Heart left ventricle (tissue), 16 donors: ENCODE results near the gene PPP2R3A. TPM values are rescaled to one million over a fixed set of nuclear protein-coding genes. Genes with fewer than 3 reads are reported as not detected.
"Not testable (repeated sequence)": the region's sequence is repeated elsewhere in the genome, so short reads cannot be mapped to it uniquely, and the experiment has no call there.

ENCODE experiments used
- ATAC-seq, 4 donors: fragments of 200-7000 bp; cut with Tn5 transposase; one replicate each; pipeline ENCODE4 v1.9.1; 2020 to 2022; ENCODE audit warnings: moderate library complexity in 4 of 4, mild to moderate bottlenecking in 3 of 4, moderate number of reproducible peaks in 1 of 4
- DNase-seq, 5 donors: peaks; one replicate each; pipeline ENCODE4 v3.0.0-alpha.2; 2020
- H3K27ac ChIP-seq, 12 donors: fragments of 200-600 bp; sonication (generic) in 4 of 12; one replicate each; pipeline versions ENCODE4 v1.5.0 to v1.8.0; 2016 to 2022; ENCODE audit warnings: mild to moderate bottlenecking in 2 of 12
- H3K27me3 ChIP-seq, 9 donors: fragments of 200-600 bp; sonication (generic) in 2 of 9; one replicate each; pipeline versions ENCODE4 v1.5.1 to v1.8.0; 2016 to 2022; ENCODE audit warnings: mild to moderate bottlenecking in 3 of 9
- H3K36me3 ChIP-seq, 9 donors: fragments of 200-600 bp; sonication (generic) in 2 of 9; one replicate each; pipeline versions ENCODE4 v1.5.0 to v1.8.0; 2018 to 2022; ENCODE audit warnings: mild to moderate bottlenecking in 2 of 9
- H3K4me1 ChIP-seq, 12 donors: fragments of 200-600 bp; sonication (generic) in 4 of 12; one replicate each; pipeline versions ENCODE4 v1.5.0 to v1.8.0; 2016 to 2022; ENCODE audit warnings: mild to moderate bottlenecking in 3 of 12
- H3K4me3 ChIP-seq, 12 donors: fragments of 200-600 bp; sonication (generic) in 4 of 12; one replicate each; pipeline versions ENCODE4 v1.5.0 to v1.8.0; 2017 to 2022; ENCODE audit warnings: mild to moderate bottlenecking in 9 of 12, moderate library complexity in 4 of 12
- H3K9me3 ChIP-seq, 12 donors: fragments of 200-600 bp; sonication (generic) in 4 of 12; one replicate each; pipeline versions ENCODE4 v1.5.0 to v1.8.0; 2016 to 2022; ENCODE audit warnings: mild to moderate bottlenecking in 1 of 12
- POLR2A ChIP-seq, 2 donors: fragments of 450-650 bp; IDR thresholded peaks; one replicate each; pipeline ENCODE4 v1.6.1; 2017; ENCODE audit warnings: antibody characterized with exemption in 2 of 2, mild to moderate bottlenecking in 2 of 2, moderate library complexity in 2 of 2
- WGBS, 4 donors: extraction: QIAGEN DNeasy Blood & Tissue Kit in 2 of 4; methylation state at CpG; one replicate each; pipeline versions ENCODE4 v1.1.5 to v1.1.7; 2013 to 2018; 5-methylcytosine and 5-hydroxymethylcytosine counted together
- intact Hi-C, 10 donors: fragments of 100-400 bp; cut with DNase I; formaldehyde crosslinking; loops; one replicate each; pipeline versions ENCODE4 v1.11.1 to v1.14.2; 2022
- polyA plus RNA-seq, 2 donors: library from polyadenylated mRNA; stranded (reverse); fragments of 200-250 nt; gene quantifications; one replicate each; pipeline ENCODE4 v1.2.3, GENCODE V29; 2013
- total RNA-seq, 9 donors: library from RNA; depleted of rRNA in 2 of 9; stranded (reverse); fragments of >200 nt in 2 of 9; fragmentation: NEBNext Ultra II Directional in 3 of 9; extraction: Animal tissue kit (Norgen Biotek cat#: 25700) in 3 of 9; gene quantifications; one replicate each; pipeline versions ENCODE4 v1.1.0 to v1.2.4, GENCODE V29; 2016 to 2023
- TF ChIP-seq, protein P1 (sequence below), 12 donors: fragments of 200-600 bp; sonication (generic) in 4 of 12; IDR thresholded peaks; one replicate each; pipeline versions ENCODE4 v1.5.0 to v1.8.0; 2018 to 2022; ENCODE audit warnings: antibody characterized with exemption in 12 of 12, mild to moderate bottlenecking in 5 of 12
- donor health status: ischemic (EF 13 %, LVEDD 7.1; RV severe dilation, severe dysfunction).
- donor health status: healthy with polysubstance abuse.
- donor health status: DM: no; HTN: yes; CAD: no.
- donor health status: DM: no; HTN: no; CAD: no.
- donor health status: ischemic (EF 25% LVEDD 6.9; RV normal size, moderate dysfunction).
- donor health status: ischemic (EF 25% LVEDD 5.7; RV mildly dilated, moderate dysfunction).
- donor health status: healthy.
- donor health status: DM: yes; HTN: yes; CAD: no.
- donor health status: ischemic (EF 35%, LVEDD 5.7; RV mildly dilated, moderate dysfunction).
- donor health status: nonischemic (EF 11% LVEDD 7.7; RV severe dilation, severe dysfunction).
- donor health status: DM: yes; HTN: yes; CAD: no.
- donor health status: PGD.
- donor health status: ischemic (EF 29% LVEDD 5.4; RV normal size, mild dysfunction).
- donor health status: nonischemic (EF 23%, LVEDD 6.1; RV moderate dilation, normal function).

PPP2R3A gene
- total and polyA plus RNA-seq, 11 donors: 10.4 to 136 (median 92.4) TPM

DNA sequence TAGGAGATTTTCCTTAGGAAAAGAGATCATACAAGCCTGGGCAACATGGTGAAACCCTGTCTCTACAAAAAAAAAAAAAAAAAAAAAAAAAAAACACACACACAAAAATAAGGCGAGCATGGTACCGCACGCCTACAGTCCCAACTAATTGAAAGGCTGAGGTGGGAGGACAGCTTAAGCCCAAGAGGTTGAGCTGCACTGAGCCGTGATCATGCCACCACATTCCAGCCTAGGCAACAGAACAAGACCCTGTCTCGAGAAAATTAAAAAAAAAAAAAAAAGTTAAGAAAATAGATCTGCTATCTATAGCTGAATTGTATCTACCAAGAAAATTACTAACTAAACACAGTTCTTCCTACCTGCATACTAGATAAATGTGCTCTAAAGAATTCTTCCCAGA is 223.5 kb downstream of the PPP2R3A start:
- Histone ChIP-seq H3K9me3 (no peaks in the 10 kb centered on the region), H3K4me1 (peaks cover 5 to 91% (median 70%) of the 10 kb centered on the region in 12 donors), H3K4me3 (no peak overlapping the region), H3K27me3 (no peaks in the 10 kb centered on the region), H3K36me3 (no peaks in the 10 kb centered on the region), H3K27ac (no peak overlapping the region)
- 80 to 90% (median 82%) methylated on average over 5 of the region's 5 CpGs for WGBS, 4 donors
- intact Hi-C loops: no loop called here
- DNase-seq: no peak
- TF ChIP-seq POLR2A (IDR thresholded peaks at IDR 0.05): no peak
- TF ChIP-seq, protein P1, sequence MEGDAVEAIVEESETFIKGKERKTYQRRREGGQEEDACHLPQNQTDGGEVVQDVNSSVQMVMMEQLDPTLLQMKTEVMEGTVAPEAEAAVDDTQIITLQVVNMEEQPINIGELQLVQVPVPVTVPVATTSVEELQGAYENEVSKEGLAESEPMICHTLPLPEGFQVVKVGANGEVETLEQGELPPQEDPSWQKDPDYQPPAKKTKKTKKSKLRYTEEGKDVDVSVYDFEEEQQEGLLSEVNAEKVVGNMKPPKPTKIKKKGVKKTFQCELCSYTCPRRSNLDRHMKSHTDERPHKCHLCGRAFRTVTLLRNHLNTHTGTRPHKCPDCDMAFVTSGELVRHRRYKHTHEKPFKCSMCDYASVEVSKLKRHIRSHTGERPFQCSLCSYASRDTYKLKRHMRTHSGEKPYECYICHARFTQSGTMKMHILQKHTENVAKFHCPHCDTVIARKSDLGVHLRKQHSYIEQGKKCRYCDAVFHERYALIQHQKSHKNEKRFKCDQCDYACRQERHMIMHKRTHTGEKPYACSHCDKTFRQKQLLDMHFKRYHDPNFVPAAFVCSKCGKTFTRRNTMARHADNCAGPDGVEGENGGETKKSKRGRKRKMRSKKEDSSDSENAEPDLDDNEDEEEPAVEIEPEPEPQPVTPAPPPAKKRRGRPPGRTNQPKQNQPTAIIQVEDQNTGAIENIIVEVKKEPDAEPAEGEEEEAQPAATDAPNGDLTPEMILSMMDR (IDR thresholded peaks at IDR 0.05): no peak
- ATAC-seq: no peak

DNA sequence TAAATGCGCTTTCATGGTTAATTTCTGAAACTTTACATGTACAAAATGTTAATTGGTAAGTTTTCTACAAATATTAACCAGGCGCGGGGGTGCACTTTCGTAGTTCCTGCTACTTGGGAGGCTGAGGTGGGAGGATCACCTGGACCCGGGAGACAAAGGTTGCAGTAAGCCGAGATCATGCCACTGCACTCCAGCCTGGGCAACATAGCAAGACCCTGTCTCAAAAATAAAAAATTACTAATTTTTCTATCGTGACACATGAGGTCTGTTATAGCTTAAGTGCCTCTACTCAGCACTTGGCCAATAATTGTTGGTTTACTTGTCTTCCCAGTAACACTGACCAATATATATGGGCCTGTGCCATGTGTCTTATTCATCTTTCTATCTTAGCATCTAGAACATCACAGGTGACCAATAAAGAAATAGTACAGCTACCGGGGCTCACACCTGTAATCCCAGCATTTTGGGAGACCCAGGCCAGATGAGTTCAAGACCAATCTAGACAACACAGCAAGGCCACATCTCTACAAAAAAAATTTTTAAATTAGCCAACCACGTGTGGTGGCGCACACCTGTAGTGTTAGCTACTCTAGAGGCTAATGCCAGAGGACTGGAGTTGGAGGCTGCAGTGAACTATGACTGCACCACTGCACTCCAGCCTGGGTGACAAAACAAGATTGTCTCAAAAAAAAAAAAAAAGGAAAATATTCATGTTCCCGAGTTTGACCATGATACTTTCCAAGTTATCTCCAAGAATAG is 224.5 kb downstream of the PPP2R3A start:
- peak overlapping the region in 1 of 12 donors; percentile 5 for H3K27ac ChIP-seq
- no peak for DNase-seq
- no peaks in the 10 kb centered on the region for H3K9me3 ChIP-seq
- H3K27me3 ChIP-seq: no peaks in the 10 kb centered on the region
- TF ChIP-seq POLR2A (IDR thresholded peaks at IDR 0.05): no peak
- TF ChIP-seq, protein P1 (IDR thresholded peaks at IDR 0.05): no peak
- peaks cover 5 to 81% (median 65%) of the 10 kb centered on the region in 12 donors for H3K4me1 ChIP-seq
- H3K4me3 ChIP-seq: no peak overlapping the region
- ATAC-seq: no peak
- 89 to 94% (median 90%) methylated on average over 11 of the region's 11 CpGs for WGBS, 4 donors
- intact Hi-C loops: loop anchor here in 6 of 10 donors (5.0 to 10.0 kb wide), 6 partner anchors 33 to 565 kb away; partner anchors contain the start of genes PPP2R3A (in 2 of the 6) and STAG1 (in 1 of the 6)
- no peaks in the 10 kb centered on the region for H3K36me3 ChIP-seq

DNA sequence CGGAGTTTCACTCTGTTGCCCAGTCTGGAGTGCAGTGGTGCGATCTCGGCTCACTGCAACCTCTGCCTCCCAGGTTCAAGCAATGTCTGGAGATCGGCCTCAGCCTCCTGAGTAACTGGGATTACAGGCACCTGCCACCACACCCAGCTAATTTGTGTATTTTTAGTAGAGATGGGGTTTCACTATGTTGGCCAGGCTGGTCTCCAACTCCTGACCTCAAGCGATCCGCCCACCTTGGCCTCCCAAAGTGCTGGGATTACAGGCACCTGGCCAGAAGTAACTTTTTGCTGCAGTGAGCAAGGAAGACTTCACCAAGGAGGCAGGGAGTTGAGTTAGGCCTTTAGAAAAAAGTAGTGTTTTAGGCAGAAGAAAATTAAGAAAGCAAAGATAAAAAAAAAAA is 226.7 kb downstream of the PPP2R3A start:
- H3K36me3 ChIP-seq, H3K9me3 ChIP-seq, ATAC-seq, H3K27me3 ChIP-seq, DNase-seq: not testable (repeated sequence)
- peak overlapping the region in 11 of 12 donors; percentile 10 to 98 (median 85) for H3K4me3 ChIP-seq
- intact Hi-C loops: loop anchor here in 6 of 10 donors (5.0 to 10.0 kb wide), 6 partner anchors 35 to 563 kb away; partner anchors contain the start of genes PPP2R3A (in 2 of the 6) and STAG1 (in 1 of the 6)
- peaks cover 0 to 66% (median 53%) of the 10 kb centered on the region in 12 donors for H3K4me1 ChIP-seq
- 15 to 47% (median 32%) methylated on average over 6 of the region's 6 CpGs for WGBS, 4 donors
- peak overlapping the region in 6 of 12 donors; percentile 8 to 100 (median 100) for H3K27ac ChIP-seq

DNA sequence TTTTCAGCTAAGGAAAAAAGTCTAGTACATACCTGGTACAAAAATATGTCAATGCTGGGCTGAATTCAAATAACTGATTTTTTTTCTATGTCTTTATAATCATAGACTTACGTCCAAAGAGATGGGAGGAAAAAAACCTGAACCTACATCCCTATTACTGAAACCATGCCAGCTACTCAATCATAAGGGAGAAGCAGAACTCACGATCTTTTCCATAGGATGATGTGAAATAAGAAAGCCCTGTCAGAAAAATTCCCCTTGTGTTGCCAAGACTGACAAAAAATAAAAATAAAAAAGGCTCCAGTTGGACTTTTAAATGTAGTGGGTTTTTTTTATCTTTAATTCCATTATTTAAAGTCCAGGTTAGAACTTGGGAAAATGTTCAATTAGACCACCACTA is 227.3 kb downstream of the PPP2R3A start:
- ATAC-seq: no peak
- 1 to 3% (median 2%) methylated on average over 2 of the region's 2 CpGs for WGBS, 4 donors
- peaks cover 3 to 66% (median 53%) of the 10 kb centered on the region in 12 donors for H3K4me1 ChIP-seq

More for the DNA sequence above, 227.3 kb downstream of the PPP2R3A start:
- Histone ChIP-seq H3K27me3 (no peaks in the 10 kb centered on the region), H3K4me3 (peak overlapping the region in 11 of 12 donors; percentile 71 to 98 (median 85)), H3K27ac (peak overlapping the region in 10 of 12 donors; percentile 30 to 100 (median 100)), H3K9me3 (no peaks in the 10 kb centered on the region), H3K36me3 (no peaks in the 10 kb centered on the region)
- DNase-seq: no peak
- no peak for TF ChIP-seq POLR2A (IDR thresholded peaks at IDR 0.05)
- TF ChIP-seq, protein P1 (IDR thresholded peaks at IDR 0.05): no peak
- intact Hi-C loops: loop anchor here in 6 of 10 donors (5.0 to 10.0 kb wide), 6 partner anchors 36 to 562 kb away; partner anchors contain the start of genes PPP2R3A (in 2 of the 6) and STAG1 (in 1 of the 6)
